Testis (tissue), 2 donors: Measurements from ENCODE around the gene MRPS6.

Source experiments
- POLR2A ChIP-seq: fragments of 450-650 bp; IDR thresholded peaks from one replicate; pipeline ENCODE4 v1.6.1; 2017; ENCODE audit warnings: antibody characterized with exemption, mild to moderate bottlenecking, moderate library complexity
- TF ChIP-seq, protein P1 (sequence below), 3 experiments: fragments of 450-650 bp in 2 of 3; fragments of 200-600 bp in 1 of 3; sonication (generic) in 1 of 3; IDR thresholded peaks; one replicate each; pipeline ENCODE4 v1.5.1; 2016 to 2019; ENCODE audit warnings: antibody characterized with exemption in 3 of 3, mild to moderate bottlenecking in 2 of 3, moderate library complexity in 1 of 3

DNA sequence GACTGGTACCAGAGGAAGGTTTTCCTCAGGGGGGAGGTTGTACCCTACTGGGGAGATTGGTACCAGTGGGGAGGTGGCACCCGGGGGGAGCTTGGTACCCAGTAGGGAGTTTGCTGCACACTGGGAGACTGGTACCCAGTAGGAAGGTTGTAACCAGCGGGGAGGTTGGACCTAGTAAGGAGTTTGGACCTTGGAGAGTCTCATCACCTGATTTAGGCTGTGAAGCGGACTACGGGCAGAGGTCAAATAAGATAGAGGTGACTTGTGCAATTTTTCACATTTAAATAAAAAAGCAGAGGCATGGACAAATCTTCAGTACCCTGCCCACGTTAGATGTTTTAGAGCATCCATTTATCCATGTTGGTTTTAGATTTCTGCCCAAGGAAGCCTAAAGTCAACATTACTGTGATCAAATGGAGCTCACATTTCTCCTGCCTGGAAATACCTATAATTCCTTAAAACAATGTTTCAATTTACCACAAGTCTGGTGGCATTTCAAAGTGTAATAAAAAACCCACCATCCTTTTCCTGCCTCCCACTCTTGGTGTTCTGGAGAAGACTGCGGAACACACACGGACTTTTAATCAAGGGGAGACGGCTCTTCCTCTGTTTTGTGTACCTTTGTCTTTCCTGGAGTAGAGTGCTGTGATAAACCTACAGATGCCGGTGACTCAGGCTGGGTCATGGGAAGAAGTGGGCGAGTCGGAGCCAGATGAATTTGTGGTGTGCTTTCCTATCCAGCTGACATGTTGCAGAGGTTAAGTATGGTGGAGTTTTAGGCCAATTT lies 36.2 kb upstream of the MRPS6 start:
- TF ChIP-seq, protein P1, sequence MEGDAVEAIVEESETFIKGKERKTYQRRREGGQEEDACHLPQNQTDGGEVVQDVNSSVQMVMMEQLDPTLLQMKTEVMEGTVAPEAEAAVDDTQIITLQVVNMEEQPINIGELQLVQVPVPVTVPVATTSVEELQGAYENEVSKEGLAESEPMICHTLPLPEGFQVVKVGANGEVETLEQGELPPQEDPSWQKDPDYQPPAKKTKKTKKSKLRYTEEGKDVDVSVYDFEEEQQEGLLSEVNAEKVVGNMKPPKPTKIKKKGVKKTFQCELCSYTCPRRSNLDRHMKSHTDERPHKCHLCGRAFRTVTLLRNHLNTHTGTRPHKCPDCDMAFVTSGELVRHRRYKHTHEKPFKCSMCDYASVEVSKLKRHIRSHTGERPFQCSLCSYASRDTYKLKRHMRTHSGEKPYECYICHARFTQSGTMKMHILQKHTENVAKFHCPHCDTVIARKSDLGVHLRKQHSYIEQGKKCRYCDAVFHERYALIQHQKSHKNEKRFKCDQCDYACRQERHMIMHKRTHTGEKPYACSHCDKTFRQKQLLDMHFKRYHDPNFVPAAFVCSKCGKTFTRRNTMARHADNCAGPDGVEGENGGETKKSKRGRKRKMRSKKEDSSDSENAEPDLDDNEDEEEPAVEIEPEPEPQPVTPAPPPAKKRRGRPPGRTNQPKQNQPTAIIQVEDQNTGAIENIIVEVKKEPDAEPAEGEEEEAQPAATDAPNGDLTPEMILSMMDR (IDR thresholded peaks at IDR 0.05): no peak
- TF ChIP-seq POLR2A: no peak
